ENCODE data around the gene SIGLEC11.
"Not testable (repeated sequence)": the region's sequence is repeated elsewhere in the genome, so short reads cannot be mapped to it uniquely, and the experiment has no call there.

SIGLEC11 gene

DNA sequence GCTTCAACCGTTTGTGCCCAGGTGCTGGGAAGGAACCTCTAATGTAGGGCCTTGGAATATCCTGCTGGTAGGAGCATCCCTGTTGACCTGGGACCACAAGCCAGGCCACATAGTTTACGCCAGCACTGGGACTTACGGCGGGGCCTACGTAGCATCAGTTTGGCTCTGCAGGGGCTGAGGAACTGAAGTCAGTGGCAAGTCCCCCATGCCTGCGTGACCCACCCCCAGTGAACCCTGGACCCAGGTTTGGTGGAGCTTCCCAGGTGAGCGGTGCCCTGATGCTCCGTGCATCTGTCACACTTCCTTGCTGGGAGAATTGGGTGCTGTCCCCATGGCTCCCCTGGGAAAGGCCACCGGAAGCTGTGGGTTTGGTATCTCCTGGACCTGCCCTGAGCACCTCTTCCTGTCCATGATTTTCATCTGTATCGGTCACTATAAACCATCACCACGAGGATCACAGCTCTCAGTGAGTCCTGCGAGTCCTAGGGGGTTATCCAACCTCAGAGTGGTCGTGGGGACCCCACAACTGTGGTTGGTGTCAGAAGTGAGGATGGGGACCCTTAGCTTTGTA, 9.9 kb downstream of the SIGLEC11 start:
- no peak for DNase-seq

DNA sequence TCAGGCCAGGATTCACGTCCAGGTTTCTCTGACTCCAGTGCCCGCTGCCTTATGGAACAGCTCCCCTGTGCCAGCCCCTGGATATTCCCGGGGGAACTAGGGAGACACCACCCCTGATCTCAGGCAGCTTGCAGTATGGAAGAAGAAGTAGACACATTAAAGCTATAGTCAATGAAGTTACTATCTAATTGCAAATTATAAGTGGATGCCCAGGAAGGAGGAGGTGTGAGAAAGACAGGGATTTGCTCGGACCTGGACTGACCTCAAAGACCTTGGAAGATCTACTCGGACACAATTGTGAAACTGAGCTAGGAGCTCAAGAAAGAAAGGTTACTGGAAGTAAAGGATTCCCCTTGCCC, 10.4 kb downstream of the SIGLEC11 start:
- no peak for DNase-seq

DNA sequence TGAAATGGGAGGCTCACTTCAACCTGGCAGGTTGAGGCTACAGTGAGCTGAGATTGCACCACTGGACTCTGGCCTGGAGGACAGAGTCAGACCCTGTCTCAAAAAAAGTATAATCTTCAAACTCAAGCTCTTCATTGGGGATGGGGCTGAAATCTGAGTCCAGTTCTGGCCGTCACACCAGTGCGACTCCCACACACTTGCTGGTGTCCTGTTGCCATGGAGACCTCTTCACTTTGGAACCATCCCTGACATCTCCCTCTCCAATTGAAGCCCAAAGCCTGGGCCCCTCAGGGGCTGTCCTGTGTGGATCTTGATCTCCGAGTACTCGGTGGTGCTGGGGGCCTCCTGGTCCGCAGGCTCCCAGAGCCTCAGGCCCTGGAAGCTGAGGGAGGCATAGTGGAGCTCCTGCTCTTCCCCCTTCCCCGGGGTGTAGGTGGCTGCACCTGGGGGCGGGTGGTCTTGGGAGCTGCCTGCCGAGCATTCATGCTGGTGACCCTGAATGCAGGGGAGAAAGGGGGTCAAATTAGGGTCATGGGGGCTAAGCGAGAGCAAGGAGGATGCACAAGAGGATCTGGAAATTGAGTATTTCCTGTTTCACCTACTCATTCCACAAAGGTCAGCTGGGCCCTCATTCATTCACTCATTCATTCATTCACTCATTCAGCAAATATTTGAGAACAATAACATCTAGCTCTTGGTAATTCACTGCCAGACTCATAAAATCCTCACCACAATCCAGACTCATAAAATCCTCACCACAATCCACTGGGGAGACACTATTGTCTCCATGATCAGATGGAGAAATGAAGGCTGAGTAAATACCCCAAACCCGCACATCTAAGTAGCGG, 11.0 kb downstream of the SIGLEC11 start:
- no peak for DNase-seq

DNA sequence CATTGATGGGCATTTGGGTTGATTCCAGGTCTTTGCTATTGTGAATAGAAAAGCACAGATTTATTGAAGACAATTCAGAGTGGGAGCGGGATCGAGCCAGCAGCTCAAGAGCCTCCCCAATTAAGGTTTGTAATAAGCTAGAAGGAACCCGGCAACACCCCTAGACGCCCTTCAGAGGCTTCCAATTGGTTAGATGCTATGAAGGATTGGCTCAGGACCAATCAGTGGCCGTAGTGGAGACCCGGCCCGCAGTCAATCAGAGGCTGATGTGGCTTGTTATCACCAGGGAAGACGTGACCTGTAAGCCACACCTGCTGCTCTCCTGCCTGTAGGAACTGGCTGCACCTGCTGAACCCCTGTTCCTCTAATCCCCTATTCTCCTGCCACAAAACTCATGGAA, 14.6 kb downstream of the SIGLEC11 start:
- no peak for DNase-seq

DNA sequence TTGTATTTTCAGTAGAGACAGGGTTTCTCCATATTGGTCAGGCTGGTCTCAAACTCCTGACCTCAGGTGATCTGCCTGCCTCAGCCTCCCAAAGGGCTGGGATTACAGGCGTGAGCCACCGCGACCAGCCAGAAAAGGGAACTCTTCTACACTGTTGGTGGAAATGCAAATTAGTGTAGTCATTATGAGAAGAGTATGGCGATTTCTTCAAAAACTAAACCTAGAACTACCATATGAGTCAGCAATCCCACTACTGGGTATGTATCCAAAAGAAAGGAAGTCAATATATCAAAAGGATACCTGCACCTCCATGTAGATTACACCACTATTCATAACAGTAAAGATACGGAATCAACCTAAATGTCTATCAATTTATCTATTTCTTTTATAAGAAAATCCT, 16.4 kb downstream of the SIGLEC11 start:
- not testable (repeated sequence) for DNase-seq

DNA sequence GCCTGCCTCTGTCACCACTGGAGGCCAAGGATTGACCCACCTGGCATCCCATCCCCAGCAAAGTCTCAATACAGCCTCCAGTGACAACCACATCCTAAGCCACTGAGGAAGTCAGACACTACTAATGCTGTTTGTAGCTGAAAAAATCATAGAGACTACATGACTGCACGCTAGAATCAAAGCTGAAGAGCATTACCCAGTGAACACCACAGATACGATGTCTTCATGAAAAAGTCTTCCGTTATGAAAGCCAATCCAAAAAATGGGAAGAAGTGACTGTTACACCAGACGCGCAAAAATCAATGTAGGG, 20.5 kb downstream of the SIGLEC11 start:
- DNase-seq: no peak

DNA sequence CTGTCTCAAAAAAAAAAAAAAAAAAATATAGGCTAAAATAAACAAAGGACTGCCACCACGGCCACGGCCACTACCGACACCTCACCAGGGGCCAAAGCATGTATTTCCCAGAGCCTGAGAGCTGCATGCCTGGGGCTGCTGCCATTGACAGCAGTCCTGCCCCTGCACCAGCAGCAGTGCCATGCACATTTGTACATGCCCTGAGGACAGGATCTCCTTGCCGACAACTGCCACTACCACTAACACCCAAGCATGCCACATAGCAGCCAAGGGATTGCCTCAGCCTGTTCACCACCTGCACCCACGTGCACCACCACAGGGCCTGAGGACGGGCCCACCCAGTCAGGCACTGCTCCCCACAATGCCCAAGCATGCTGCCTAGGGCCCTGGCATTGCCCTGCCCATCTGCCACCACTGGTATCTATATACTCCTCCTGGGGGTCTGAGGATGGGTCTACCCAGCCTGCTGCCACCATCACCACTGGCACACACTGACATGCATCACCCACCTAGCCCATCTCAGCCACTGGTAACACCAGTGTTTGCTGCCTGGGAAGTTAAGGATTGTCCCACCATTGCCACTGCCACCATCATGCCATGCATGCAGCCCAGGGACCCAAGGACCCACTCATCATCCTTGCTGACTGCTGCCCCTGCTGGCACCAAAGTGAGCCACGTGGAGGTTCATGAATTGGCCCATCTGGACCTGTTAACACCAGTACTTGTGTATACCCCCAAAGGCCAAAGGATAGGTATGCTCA, 21.1 kb downstream of the SIGLEC11 start:
- DNase-seq: no peak

DNA sequence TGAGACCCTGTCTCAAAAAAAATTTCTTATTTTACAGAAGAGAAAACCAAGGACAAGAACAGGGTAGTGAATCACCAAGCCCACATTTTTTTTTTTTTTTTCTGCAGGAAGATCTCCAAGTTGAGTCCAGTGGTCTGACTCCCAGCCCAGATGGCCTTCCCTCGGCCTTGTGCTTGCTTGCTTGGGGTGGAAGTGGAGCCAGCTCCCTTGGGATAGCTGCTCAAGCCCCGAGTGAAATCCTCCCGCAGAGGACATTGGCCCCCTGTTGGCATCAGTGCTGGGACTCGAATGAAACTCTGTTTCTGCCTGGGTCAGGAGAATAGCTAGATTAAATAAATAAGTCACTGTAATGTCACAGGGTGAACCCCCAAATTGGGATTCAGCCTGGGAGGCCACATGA, 22.3 kb downstream of the SIGLEC11 start:
- no peak for DNase-seq

DNA sequence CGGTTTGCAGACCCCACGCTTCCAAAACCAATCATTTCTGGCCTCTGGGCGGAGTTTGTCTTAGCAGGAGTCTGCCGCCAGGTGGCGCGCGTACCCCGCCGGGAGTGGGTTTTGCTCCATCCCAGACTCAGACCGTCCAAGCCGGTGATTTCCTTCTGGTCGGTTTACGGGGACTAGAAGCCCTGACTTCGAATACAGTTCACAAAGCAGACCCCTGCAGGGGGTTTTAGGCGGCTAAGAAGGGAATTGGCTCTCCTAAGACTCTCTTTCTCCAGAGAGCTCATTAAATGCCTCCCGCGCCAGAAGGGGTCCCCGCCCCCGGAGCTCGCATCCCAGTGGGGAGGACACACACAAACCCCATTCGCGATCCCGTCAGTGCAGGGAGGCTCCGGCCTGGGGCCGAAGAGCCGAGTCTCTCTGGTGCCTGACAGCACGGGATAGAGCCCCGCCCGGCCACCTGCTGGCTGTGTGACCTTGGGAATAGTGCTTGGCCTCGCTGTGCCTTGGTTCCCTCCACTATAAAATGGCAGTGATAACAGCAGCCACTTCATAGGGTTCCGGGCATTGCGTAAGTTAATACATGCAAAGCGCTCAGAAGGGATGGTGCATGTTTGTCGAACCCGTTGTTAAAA, 23.1 kb downstream of the SIGLEC11 start:
- DNase-seq: peak; percentile 12

DNA sequence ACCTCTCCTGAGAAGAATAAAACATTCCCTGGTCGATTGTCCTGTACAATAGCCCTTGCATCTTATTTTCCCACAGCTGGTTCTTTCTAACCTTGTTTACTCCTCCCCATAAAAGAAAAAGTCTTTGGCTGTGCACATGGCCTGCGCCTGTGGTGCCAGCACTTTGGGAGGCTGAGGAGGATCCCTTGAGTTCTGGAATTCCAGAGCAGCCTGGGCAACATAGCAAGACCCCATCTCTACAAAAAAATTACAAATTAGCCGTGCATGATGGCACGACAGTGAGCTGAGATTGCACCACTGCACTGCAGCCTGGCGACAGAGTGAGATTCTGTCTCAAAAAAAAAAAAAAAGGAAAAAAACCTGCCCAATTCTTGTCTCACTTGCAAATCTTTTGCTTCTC, 24.4 kb downstream of the SIGLEC11 start:
- DNase-seq: no peak

DNA sequence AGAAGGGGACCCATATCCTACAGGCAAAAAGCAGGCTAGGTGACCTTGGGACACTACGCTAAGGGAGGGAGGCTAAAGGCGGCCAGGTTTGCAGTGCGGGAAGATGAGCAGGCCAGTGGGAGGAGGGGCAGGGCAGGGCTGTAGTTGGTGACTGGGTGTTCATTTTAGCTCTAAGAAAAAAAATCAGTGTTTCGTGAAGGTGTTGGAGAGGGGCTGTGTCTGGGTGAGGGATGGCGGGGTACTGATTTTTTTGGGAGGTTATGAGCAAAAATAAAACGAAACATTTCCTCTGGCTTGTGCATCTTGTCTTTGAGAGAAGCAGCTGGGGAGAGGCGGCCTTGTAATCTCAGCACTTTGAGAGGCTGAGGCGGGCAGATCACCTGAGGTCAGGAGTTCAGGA, 27.3 kb downstream of the SIGLEC11 start:
- DNase-seq: no peak

DNA sequence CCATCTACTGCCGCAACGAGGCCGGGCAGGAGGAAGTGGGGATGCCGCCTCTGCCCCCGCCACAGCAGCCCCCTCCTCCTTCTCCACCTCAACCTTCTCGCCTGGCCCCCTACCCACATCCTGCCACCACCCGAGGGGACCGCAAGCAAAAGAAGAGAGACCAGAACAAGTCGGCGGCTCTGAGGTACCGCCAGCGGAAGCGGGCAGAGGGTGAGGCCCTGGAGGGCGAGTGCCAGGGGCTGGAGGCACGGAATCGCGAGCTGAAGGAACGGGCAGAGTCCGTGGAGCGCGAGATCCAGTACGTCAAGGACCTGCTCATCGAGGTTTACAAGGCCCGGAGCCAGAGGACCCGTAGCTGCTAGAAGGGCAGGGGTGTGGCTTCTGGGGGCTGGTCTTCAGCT, 28.2 kb downstream of the SIGLEC11 start:
- no peak for DNase-seq

DNA sequence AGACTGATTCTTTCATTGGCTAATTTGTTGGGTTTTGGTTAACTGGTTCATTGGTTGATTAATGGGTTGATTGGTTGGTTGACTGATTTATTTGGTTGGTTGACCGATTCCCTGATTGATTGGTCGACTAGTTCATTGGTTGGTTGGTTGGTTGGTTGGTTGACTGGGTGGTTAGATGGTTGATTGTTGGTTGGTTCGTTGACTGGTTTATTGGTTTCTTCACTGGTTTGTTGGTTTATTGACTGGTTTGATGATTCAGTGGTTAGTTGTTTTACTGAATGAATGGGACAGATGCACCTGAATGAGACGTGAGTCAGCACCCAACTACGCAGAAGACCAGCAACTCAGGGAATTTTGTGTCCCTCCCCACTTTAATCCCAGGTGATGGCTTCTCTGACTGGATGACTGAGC, 28.9 kb downstream of the SIGLEC11 start:
- DNase-seq: no peak

DNA sequence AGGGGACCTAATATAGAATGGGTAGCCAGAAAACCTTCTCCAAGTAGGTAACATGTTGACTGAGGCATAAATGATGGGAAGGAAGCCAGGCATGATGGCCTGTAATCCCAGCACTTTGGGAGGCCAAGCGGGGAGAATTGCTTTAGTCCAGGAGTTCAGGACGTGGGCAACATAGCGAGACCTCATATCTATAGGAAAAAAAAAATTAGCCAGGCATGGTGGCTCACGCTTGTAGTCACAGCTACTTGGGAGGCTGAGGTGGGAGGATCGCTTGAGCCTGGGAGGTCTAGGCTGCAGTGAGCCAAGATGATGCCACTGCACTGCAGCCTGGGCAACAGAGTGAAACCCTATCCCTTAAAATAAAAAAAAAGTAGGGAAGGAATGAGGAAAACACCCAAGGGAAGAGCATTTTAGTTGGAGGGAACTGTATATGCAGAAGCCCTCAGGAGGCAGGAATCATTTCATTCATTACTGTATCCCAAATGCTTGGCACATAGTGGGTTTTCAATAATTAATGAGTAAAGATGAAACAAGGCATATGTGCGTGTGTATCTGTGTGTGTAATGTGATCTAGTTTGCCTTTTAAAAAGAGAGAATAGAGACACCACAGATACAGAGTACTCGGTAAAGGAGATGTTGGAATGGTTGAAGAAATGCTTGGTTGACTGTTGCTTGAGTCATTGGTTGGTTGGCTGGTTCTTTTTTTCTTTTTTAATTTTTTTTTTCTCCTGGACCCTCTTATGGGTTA, 29.5 kb downstream of the SIGLEC11 start:
- DNase-seq: no peak

DNA sequence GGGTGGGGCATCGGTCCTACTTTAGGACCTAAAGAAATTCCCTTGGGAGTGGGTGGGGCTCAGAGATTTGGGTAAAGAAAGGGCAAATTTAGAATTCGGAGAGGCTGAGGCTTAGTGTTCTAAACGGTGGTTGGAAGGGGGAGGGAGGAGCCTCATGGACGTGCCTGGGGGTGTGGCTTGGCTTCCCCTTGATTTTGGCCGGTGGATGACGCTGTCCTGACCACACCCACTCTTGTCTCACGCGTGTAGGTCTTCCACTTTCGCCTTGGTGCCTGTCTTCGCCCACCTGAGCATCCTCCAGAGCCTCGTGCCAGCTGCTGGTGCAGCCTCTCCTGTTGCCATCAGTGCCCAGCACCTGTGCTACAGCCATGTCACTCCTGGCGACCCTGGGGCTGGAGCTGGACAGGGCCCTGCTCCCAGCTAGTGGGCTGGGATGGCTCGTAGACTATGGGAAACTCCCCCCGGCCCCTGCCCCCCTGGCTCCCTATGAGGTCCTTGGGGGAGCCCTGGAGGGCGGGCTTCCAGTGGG, 30.4 kb downstream of the SIGLEC11 start:
- peak; percentile 39 for DNase-seq

DNA sequence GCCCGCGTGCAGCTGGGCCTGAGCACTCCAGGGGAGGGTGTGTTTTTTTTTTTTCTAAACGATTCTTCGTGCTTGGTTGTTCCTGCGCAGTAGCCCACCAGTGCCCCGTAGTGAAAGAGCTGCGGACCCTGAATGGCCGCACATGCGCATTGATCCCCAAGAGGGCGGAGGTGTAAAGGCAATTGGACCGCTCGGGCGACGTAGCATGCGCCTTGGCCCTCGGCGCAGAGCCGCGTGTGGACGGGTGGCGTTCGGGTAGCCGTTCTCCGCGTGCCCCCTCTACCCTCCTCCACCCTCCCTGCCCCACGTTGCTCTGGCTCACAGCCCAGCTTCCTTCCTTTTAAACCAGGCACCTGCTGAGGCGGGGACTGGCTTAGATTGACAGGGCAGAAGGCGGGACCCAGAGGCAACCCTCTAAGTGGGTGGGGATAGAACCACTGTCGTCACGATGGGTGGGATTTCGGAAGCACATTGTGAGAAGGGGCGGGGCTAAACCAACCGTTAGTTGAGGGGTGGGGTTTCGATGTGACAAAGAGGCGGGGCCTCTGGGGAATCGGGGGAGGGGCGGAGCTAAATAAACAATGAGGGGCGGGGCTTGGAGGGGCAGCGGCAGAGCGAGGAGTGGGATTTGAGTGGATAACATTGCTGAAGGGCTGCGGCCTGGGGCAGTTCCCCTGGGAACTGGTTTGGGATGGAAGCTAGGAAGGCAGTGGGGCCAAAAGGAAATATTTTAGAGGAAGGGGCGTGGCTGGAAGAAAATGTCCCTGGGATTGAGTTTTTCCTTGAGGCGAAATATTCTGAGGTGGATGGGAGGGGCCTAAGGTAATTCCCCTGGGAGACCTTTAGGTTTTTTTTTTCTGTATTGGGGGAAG, 31.1 kb downstream of the SIGLEC11 start:
- DNase-seq: peak; percentile 97

DNA sequence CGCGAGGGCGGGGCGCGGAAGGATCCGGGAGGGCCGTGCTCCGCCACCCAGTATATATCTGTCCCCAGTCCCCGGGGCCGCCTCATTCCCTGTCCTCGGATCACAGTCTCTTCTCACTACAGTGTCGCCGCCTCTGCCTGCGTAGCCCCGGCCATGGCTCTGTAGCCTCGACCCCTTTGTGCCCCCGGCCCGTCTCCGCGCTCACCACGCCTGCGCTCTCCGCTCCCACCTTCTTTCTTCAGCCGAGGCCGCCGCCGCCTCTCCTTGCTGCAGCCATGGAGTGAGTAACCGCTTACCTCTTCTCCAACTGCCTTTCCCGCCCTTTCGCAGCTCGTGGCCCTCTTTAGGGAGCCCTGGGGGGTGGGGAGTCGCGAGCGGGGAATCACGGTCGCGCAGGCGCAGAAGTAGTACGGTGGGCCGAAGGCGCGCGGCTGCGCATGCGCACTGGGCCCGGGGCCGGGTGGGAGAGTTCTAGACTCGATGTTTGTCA, 31.8 kb downstream of the SIGLEC11 start, which contains the start of the genes ATF5 and NUP62:
TSS of gene ATF5 (plus strand) at position 85 of the 490 bp plus-strand sequence. CDS start 1,646 bp downstream, outside the sequence.
TSS of gene NUP62 (minus strand) at position 384 of the 490 bp plus-strand sequence. CDS start 19,697 bp downstream, outside the sequence.
- DNase-seq: peak; percentile 93

DNA sequence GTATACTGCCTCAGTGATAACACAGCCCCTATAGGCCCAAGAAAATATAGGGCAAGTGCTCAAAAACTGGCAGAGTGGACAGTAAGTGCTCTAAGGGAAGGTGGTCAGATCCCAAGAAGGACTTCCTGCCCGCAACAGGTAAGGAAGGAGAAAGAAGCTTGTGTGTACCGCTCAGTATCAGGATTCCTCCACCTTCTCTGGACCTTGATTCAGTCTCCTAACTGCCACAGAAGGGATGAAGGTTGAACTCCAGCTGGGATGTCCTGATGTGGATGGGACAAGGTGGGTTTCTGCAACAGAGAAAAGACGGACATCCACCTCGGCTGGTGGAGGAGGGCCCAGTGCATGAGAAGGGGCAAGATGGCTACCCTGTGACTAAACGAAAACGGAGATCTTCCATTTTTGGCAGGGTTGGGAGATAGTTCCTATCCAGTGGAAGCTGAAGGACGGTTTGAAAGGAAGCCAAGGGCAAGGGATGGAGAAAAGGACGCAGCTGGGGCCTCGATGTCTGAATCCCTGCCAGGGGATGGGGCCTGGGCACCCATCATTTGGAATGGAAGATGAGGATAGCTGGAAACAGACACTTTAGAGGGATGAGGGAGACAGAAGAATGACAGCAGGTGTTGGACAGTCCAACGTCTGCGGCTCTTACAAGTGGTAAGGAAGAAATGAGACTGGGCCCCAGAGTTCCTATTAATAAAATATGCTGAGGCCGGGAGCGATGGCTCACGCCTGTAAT, 33.3 kb downstream of the SIGLEC11 start:
- no peak for DNase-seq

DNA sequence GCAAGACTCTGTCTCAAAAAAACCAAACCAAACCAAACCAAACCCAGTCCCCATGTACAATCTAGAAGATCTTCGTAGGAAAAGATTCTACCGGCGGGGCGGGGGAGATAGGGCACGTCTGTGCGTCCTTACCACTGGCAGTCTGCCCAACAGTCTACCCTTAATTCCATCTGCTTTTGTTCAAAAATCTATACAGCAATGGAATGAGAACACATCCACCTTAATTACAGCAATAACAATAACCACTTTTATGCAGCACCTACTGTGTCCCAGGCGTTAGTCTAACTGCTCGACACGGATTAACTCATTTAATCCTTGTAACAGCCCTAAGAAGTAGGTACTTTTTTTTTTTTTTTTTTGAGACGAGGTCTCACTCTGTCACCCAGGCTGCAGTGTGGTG, 34.5 kb downstream of the SIGLEC11 start:
- DNase-seq: no peak

DNA sequence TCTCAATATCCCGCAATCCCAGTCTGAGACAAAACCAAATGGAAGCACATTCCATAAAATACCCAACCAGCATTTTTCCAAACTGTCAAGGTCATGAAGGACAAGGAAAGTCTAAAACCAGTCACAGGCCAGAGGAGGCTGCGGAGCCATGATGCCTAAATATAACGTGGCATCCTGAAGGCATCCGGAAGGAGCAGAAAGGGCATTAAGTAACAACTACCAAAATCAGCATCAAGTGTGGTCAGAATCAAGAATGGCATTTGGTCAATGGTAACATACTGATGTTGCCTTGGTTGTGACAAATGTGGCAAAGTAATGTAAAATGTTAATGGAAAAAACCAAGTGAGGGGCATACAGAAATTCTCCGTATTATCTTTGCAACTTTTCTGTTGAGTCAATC, 35.5 kb downstream of the SIGLEC11 start:
- DNase-seq: no peak

DNA sequence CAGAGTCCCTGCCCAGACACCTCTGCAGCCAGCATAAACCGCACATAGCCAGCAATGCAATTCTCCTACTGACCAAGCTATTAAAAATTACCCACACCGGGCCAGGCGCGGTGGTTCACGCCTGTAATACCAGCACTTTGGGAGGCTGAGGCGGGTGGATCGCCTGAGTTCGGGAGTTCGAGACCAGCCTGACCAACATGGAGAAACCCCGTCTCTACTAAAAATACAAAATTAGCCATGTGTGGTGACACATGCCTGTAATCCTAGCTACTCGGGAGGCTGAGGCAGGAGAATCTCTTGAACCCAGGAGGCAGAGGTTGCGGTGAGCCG, 36.1 kb downstream of the SIGLEC11 start:
- DNase-seq: not testable (repeated sequence)

All from NCI-H2029 treated with DMSO at 0.1 percent for 48 hours (cell line).